Keratinocyte (primary cell): ENCODE measurements around the gene WAC. TPM values are rescaled to one million over a fixed set of nuclear protein-coding genes. Genes with fewer than 3 reads are reported as not detected.

Experiments
- DNase-seq: peaks from one replicate; pipeline ENCODE4 v3.0.0-alpha.2; 2011; ENCODE audit warnings: low read depth, missing footprints, low spot score
- FAIRE-seq: peaks from 2 replicates; lab custom pipeline; 2011; peaks lifted over from hg19 to GRCh38; lab: Jason Lieb, UNC
- H2AFZ ChIP-seq: 2 replicates; pipeline ENCODE4 v1.6.0; 2012; ENCODE audit warnings: low read length, control low read depth, inconsistent platforms; ENCODE audit not compliant: control insufficient read depth
- H3K27ac ChIP-seq: 2 replicates; pipeline ENCODE4 v1.5.1; 2011; ENCODE audit warnings: low read length; ENCODE audit not compliant: control insufficient read depth, insufficient read depth
- H3K27me3 ChIP-seq: 3 replicates; pipeline ENCODE4 v1.6.0; 2011; ENCODE audit warnings: low read length; ENCODE audit not compliant: control insufficient read depth, insufficient read depth; ENCODE audit errors: extremely low read depth
- H3K36me3 ChIP-seq, 2 experiments: 2 replicates in 1 of 2; 3 replicates in 1 of 2; pipeline ENCODE4 v1.5.1; 2011; ENCODE audit warnings: low read length in 2 of 2, mild to moderate bottlenecking in 1 of 2; ENCODE audit not compliant: control insufficient read depth in 2 of 2, insufficient read depth in 2 of 2; ENCODE audit errors: extremely low read depth in 1 of 2
- H3K4me1 ChIP-seq: 3 replicates; pipeline ENCODE4 v1.5.1; 2011; ENCODE audit warnings: low read length; ENCODE audit not compliant: control insufficient read depth, insufficient read depth; ENCODE audit errors: extremely low read depth
- H3K4me2 ChIP-seq: 3 replicates; pipeline ENCODE4 v1.6.0; 2011; ENCODE audit warnings: low read depth, low read length; ENCODE audit not compliant: control insufficient read depth, insufficient read depth; ENCODE audit errors: extremely low read depth
- H3K4me3 ChIP-seq, 3 experiments: fragments of 200-600 bp in 1 of 3; sonication (generic) in 1 of 3; 2 replicates in 2 of 3; 3 replicates in 1 of 3; pipeline ENCODE4 v1.5.1; 2011 to 2016; ENCODE audit warnings: low read length in 3 of 3, mild to moderate bottlenecking in 3 of 3, control low read depth in 2 of 3, inconsistent platforms in 1 of 3, low read depth in 1 of 3, mixed read lengths in 1 of 3, mixed run types in 1 of 3, moderate library complexity in 1 of 3; ENCODE audit not compliant: control insufficient read depth in 2 of 3, insufficient read depth in 2 of 3; ENCODE audit errors: extremely low read depth in 1 of 3
- H3K79me2 ChIP-seq: 2 replicates; pipeline ENCODE4 v1.6.0; 2012; ENCODE audit warnings: low read length; ENCODE audit not compliant: control insufficient read depth, insufficient read depth
- H3K9ac ChIP-seq: 3 replicates; pipeline ENCODE4 v1.6.0; 2011; ENCODE audit warnings: low read length; ENCODE audit not compliant: control insufficient read depth, insufficient read depth; ENCODE audit errors: extremely low read depth
- H3K9me1 ChIP-seq: 3 replicates; pipeline ENCODE4 v1.6.0; 2011; ENCODE audit warnings: low read length; ENCODE audit not compliant: control insufficient read depth, insufficient read depth; ENCODE audit errors: extremely low read depth
- H3K9me3 ChIP-seq: 2 replicates; pipeline ENCODE4 v1.5.1; 2012; ENCODE audit warnings: low read depth, low read length; ENCODE audit not compliant: control insufficient read depth
- H4K20me1 ChIP-seq: 3 replicates; pipeline ENCODE4 v1.6.0; 2011; ENCODE audit warnings: low read length; ENCODE audit not compliant: control insufficient read depth, insufficient read depth; ENCODE audit errors: extremely low read depth
- EZH2 ChIP-seq: IDR thresholded peaks from one replicate; pipeline ENCODE4 v1.6.1; 2012; ENCODE audit warnings: inconsistent platforms, mild to moderate bottlenecking, low read length, moderate library complexity
- dilution Hi-C: fragments of 300-500 bp; cut with MboI; formaldehyde crosslinking; loops from one replicate; pipeline ENCODE4 v1.7.0; 2020; ENCODE audit warnings: low sequenced_read_pairs; ENCODE audit not compliant: extremely low pct_ligation_motif_present
- polyA plus RNA-seq, 5 experiments: library from polyadenylated mRNA; depleted of rRNA in 3 of 5; stranded (reverse) in 3 of 5; stranded (forward) in 1 of 5; unstranded in 1 of 5; fragments of >200 nt; gene quantifications; 1 replicate in 1 of 5; 2 replicates in 3 of 5; 3 replicates in 1 of 5; pipeline versions ENCODE4 v1.2.1 to v1.2.3, GENCODE V29; 2011 to 2012; ENCODE audit warnings: missing spikeins in 2 of 5, low read depth in 1 of 5, low replicate concordance in 1 of 5
- TF ChIP-seq, protein P1 (sequence below), 3 experiments: IDR thresholded peaks in 1 of 3; conservative IDR thresholded peaks in 1 of 3; optimal IDR thresholded peaks in 1 of 3; 2 replicates in 2 of 3; 3 replicates in 1 of 3; pipeline versions ENCODE3 to v1.5.1; 2011; ENCODE audit warnings: low read length in 3 of 3, mild to moderate bottlenecking in 3 of 3, moderate library complexity in 2 of 3, control low read depth in 1 of 3, inconsistent platforms in 1 of 3; ENCODE audit not compliant: insufficient read depth in 2 of 3; ENCODE audit errors: extremely low read depth in 1 of 3

The WAC gene
- polyA plus RNA-seq, 1 donor (not counting 4 experiments of a cell fraction or from before 2014, with no cell fraction given) = 80.8 TPM

DNA sequence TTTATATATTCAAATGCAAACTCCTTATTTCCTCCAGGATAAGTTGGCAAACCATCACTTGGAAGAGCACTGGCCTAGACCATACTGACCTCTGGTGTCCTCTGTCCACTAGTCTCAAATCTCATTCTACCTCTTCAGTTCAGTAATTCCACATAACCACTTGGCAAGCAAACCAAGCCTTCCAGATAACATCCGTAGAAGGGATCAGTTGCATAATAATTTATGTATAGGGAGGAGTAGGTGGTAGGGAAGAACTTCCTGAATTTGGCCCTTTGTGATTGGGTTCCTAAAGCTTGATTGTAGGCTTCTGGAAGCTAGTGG lies 55.0 kb downstream of the WAC start:
- Histone ChIP-seq H3K4me2 (peak overlapping the region; percentile 19), H3K27ac (peak overlapping the region; percentile 28), H4K20me1 (peaks cover 10% of the 10 kb centered on the region), H3K9me3 (no peaks in the 10 kb centered on the region), H3K27me3 (no peaks in the 10 kb centered on the region), H3K9ac (no peak overlapping the region), H3K9me1 (no peaks in the 10 kb centered on the region), H3K79me2 (peaks cover 76% of the 10 kb centered on the region), H3K36me3 (peaks cover 8 to 18% of the 10 kb centered on the region in 2 experiments), H2AFZ (no peak overlapping the region), H3K4me3 (no peak overlapping the region), H3K4me1 (peaks cover 20% of the 10 kb centered on the region)
- FAIRE-seq = peak; percentile 39
- DNase-seq = no peak
- dilution Hi-C loops = no loop called here
- no peak for TF ChIP-seq EZH2
- TF ChIP-seq, protein P1, sequence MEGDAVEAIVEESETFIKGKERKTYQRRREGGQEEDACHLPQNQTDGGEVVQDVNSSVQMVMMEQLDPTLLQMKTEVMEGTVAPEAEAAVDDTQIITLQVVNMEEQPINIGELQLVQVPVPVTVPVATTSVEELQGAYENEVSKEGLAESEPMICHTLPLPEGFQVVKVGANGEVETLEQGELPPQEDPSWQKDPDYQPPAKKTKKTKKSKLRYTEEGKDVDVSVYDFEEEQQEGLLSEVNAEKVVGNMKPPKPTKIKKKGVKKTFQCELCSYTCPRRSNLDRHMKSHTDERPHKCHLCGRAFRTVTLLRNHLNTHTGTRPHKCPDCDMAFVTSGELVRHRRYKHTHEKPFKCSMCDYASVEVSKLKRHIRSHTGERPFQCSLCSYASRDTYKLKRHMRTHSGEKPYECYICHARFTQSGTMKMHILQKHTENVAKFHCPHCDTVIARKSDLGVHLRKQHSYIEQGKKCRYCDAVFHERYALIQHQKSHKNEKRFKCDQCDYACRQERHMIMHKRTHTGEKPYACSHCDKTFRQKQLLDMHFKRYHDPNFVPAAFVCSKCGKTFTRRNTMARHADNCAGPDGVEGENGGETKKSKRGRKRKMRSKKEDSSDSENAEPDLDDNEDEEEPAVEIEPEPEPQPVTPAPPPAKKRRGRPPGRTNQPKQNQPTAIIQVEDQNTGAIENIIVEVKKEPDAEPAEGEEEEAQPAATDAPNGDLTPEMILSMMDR (optimal IDR thresholded peaks at IDR 0.05 in 1 of 3, IDR thresholded peaks at IDR 0.05 in 1 of 3, conservative IDR thresholded peaks at IDR 0.05 in 1 of 3; ENCODE audit: extremely low read depth in 1 of 3, insufficient read depth in 2 of 3, low read length in 3 of 3) = no peak

DNA sequence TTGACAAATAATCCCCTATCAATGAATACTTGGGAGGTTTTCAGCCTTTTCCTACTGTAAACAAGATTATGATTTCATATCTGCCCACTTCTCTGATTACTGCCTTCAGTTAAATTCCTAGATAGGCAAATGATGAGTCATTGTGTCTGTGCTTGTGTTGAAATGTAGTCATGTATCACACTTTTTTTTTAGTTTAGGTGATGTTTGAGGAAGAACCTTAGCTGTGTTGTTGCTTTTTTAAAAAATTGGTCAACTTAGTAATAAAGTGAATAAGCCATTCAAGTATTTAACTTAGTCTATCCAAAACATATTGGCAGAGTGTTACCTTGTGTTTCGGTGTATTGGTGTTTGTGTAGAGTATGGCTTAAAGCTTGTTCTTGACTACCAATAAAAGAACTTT lies 60.0 kb downstream of the WAC start:
- Histone ChIP-seq H3K79me2 (peaks cover 76% of the 10 kb centered on the region), H3K27ac (peak overlapping the region; percentile 48), H3K36me3 (peaks cover 9 to 10% of the 10 kb centered on the region in 2 experiments), H4K20me1 (peaks cover 12% of the 10 kb centered on the region), H3K9me3 (no peaks in the 10 kb centered on the region), H3K9me1 (peaks cover 2% of the 10 kb centered on the region), H3K27me3 (no peaks in the 10 kb centered on the region), H3K9ac (no peak overlapping the region), H3K4me3 (no peak overlapping the region), H2AFZ (no peak overlapping the region), H3K4me2 (no peak overlapping the region), H3K4me1 (peaks cover 9% of the 10 kb centered on the region)
- DNase-seq (peak; percentile 33), FAIRE-seq (peak; percentile 63)
- TF ChIP-seq, protein P1 (optimal IDR thresholded peaks at IDR 0.05 in 1 of 3, IDR thresholded peaks at IDR 0.05 in 1 of 3, conservative IDR thresholded peaks at IDR 0.05 in 1 of 3; ENCODE audit: extremely low read depth in 1 of 3, insufficient read depth in 2 of 3, low read length in 3 of 3) = no peak
- TF ChIP-seq EZH2 = no peak
- dilution Hi-C loops = no loop called here
